Measurements from ENCODE around the gene GABRD. TPM values are rescaled to one million over a fixed set of nuclear protein-coding genes. Genes with fewer than 3 reads are reported as not detected.
A peak's percentile ranks its signal among the peaks of the same experiment; 100 is the strongest.

The GABRD gene
- total and polyA plus RNA-seq, 2 of the 13 experiments (the other 11 are each of a cell fraction or from before 2014, with no cell fraction given) = not detected

DNA sequence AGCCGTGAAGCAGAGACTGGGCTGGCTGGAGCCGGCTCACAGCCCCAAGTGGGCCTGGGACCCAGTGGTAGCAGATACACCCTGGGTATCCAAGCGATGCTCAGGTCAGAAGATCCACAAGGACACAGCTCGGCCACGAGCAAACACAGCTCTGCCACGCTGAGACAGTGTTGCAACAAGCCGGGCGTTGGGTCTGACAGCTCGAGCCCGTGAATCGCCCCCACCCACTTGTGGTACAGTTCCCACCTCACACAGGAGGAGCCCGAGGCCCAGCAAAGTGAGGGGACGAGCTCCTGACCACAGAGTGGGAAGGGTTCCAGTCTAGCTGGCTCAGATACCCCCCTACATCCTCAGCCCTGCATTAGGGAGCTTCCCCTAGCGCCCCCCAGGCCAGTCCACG lies 22.2 kb downstream of the GABRD start:
- TF ChIP-seq ZNF256 (CRISPR knock-in tag; conservative IDR thresholded peaks at IDR 0.05) (no peak), RAD21 (CRISPR knock-in tag; IDR thresholded peaks at IDR 0.05) (no peak), NR3C1 (CRISPR knock-in tag; IDR thresholded peaks at IDR 0.05) (no peak), ZNF660 (CRISPR knock-in tag; IDR thresholded peaks at IDR 0.05; ENCODE audit: borderline replicate concordance, low read depth) (no peak), SUZ12 (IDR thresholded peaks at IDR 0.05; ENCODE audit: low read depth, low read length) (no peak)
- TF ChIP-seq, protein P1, sequence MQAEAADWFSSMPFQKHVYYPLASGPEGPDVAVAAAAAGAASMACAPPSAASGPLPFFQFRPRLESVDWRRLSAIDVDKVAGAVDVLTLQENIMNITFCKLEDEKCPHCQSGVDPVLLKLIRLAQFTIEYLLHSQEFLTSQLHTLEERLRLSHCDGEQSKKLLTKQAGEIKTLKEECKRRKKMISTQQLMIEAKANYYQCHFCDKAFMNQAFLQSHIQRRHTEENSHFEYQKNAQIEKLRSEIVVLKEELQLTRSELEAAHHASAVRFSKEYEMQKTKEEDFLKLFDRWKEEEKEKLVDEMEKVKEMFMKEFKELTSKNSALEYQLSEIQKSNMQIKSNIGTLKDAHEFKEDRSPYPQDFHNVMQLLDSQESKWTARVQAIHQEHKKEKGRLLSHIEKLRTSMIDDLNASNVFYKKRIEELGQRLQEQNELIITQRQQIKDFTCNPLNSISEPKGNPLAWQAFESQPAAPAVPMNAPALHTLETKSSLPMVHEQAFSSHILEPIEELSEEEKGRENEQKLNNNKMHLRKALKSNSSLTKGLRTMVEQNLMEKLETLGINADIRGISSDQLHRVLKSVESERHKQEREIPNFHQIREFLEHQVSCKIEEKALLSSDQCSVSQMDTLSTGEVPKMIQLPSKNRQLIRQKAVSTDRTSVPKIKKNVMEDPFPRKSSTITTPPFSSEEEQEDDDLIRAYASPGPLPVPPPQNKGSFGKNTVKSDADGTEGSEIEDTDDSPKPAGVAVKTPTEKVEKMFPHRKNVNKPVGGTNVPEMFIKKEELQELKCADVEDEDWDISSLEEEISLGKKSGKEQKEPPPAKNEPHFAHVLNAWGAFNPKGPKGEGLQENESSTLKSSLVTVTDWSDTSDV (CRISPR knock-in tag; IDR thresholded peaks at IDR 0.05) = no peak
- Histone ChIP-seq H3K79me2 (ENCODE audit: insufficient read depth, low read length) (no peaks in the 10 kb centered on the region), H3K27ac (ENCODE audit: extremely low read length, insufficient read depth, low read length) (no peak overlapping the region), H3K4me3 (replicated peaks in 1 of 3; ENCODE audit: insufficient read depth in 1 of 3, low read depth in 2 of 3, low read length in 3 of 3) (no peak overlapping the region), H2AFZ (ENCODE audit: low read length) (no peak overlapping the region), H3K36me3 (replicated peaks in 1 of 2; ENCODE audit: control insufficient read depth in 1 of 2, insufficient read depth in 2 of 2, low read length in 2 of 2) (no peaks in the 10 kb centered on the region), H3K9ac (ENCODE audit: insufficient read depth, low read depth, low read length) (no peak overlapping the region), H3K4me2 (ENCODE audit: low read depth, low read length) (no peak overlapping the region), H3K4me1 (ENCODE audit: insufficient read depth, low read length) (peaks cover 39% of the 10 kb centered on the region), H4K20me1 (ENCODE audit: insufficient read depth, low read length) (no peaks in the 10 kb centered on the region), H3K9me3 (ENCODE audit: low read length) (no peaks in the 10 kb centered on the region), H3K27me3 (ENCODE audit: control insufficient read depth in 1 of 2, insufficient read depth in 2 of 2, low read length in 2 of 2) (peaks cover 11 to 59% of the 10 kb centered on the region in 2 experiments)
- FAIRE-seq (no peak), ATAC-seq (no peak), DNase-seq (ENCODE audit: low spot score) (no peak)
- intact Hi-C loops (cut with micrococcal nuclease; ENCODE audit: unreplicated experiment) (no loop called here), in situ Hi-C loops (cut with HindIII; ENCODE audit: extremely low pct_ligation_motif_present, low pct_unique_long_range_greater_than_20kb) (no loop called here)
- BruUV-seq (replicated peaks) = no TSS peak
- ChIA-PET POLR2A (no interaction called here), CTCF (ENCODE audit: low intra/inter-chr PET ratio, low total read pairs) (no interaction called here)
- no CpG with 5 or more reads among the region's 15 CpGs for WGBS (ENCODE audit: low lambda C conversion rate)

GRCh38 chr1:2041887-2042286 lies 22.7 kb downstream of the GABRD start:
- Histone ChIP-seq H4K20me1 (ENCODE audit: insufficient read depth, low read length) (no peaks in the 10 kb centered on the region), H3K27ac (ENCODE audit: extremely low read length, insufficient read depth, low read length) (no peak overlapping the region), H3K9me3 (ENCODE audit: low read length) (no peaks in the 10 kb centered on the region), H3K79me2 (ENCODE audit: insufficient read depth, low read length) (no peaks in the 10 kb centered on the region), H3K36me3 (replicated peaks in 1 of 2; ENCODE audit: control insufficient read depth in 1 of 2, insufficient read depth in 2 of 2, low read length in 2 of 2) (no peaks in the 10 kb centered on the region), H2AFZ (ENCODE audit: low read length) (no peak overlapping the region), H3K9ac (ENCODE audit: insufficient read depth, low read depth, low read length) (no peak overlapping the region), H3K4me1 (ENCODE audit: insufficient read depth, low read length) (peaks cover 42% of the 10 kb centered on the region), H3K4me3 (replicated peaks in 1 of 3; ENCODE audit: insufficient read depth in 1 of 3, low read depth in 2 of 3, low read length in 3 of 3) (no peak overlapping the region), H3K27me3 (ENCODE audit: control insufficient read depth in 1 of 2, insufficient read depth in 2 of 2, low read length in 2 of 2) (peaks cover 11 to 59% of the 10 kb centered on the region in 2 experiments), H3K4me2 (ENCODE audit: low read depth, low read length) (no peak overlapping the region)
- 40% methylated on average over 1 of the region's 4 CpGs for WGBS (ENCODE audit: low lambda C conversion rate)
- FAIRE-seq (no peak), ATAC-seq (no peak), DNase-seq (ENCODE audit: low spot score) (no peak)
- ChIA-PET CTCF (ENCODE audit: low intra/inter-chr PET ratio, low total read pairs) (no interaction called here), POLR2A (no interaction called here)
- no TSS peak for BruUV-seq (replicated peaks)
- in situ Hi-C loops (cut with HindIII; ENCODE audit: extremely low pct_ligation_motif_present, low pct_unique_long_range_greater_than_20kb) = no loop called here
- intact Hi-C loops (cut with micrococcal nuclease; ENCODE audit: unreplicated experiment) = no loop called here
- TF ChIP-seq ZNF335 (CRISPR knock-in tag; IDR thresholded peaks at IDR 0.05) (no peak), PRPF4 (IDR thresholded peaks at IDR 0.05; ENCODE audit: low read depth, low read length, poor library complexity, severe bottlenecking) (no peak), HNRNPLL (IDR thresholded peaks at IDR 0.05; ENCODE audit: low read depth, low read length, poor library complexity, severe bottlenecking) (peak; percentile 55), SOX5 (CRISPR knock-in tag; IDR thresholded peaks at IDR 0.05; ENCODE audit: borderline replicate concordance) (no peak), CBX5 (CRISPR knock-in tag; IDR thresholded peaks at IDR 0.05; ENCODE audit: borderline replicate concordance) (no peak), MNT (IDR thresholded peaks at IDR 0.05) (peak; percentile 85)

Data from HepG2 (cell line).